ENCODE measurements around the gene PALLD. TPM values are rescaled to one million over a fixed set of nuclear protein-coding genes. Genes with fewer than 3 reads are reported as not detected.

Gene PALLD
- total and polyA plus RNA-seq, 2 experiments from 2014 or later, result 157 to 178 TPM

- H3K4me3 ChIP-seq, result no peak overlapping the region
- H3K4me1 ChIP-seq (ENCODE audit: low read depth), result peaks cover 11% of the 10 kb centered on the region
- no peaks in the 10 kb centered on the region for H3K9me3 ChIP-seq (ENCODE audit: low read depth)
- H3K27me3 ChIP-seq, result no peaks in the 10 kb centered on the region
- H3K27ac ChIP-seq, result peak overlapping the region; percentile 1
- no peaks in the 10 kb centered on the region for H3K36me3 ChIP-seq
- no peak for DNase-seq (ENCODE audit: low read depth in 1 of 2, low spot score in 1 of 2)
- TF ChIP-seq CTCF (IDR thresholded peaks at IDR 0.05; ENCODE audit: low read depth, low read length), result no peak
Measured at GRCh38 chr4:168841672-168842019, 344.8 kb downstream of the PALLD start.

- H3K36me3 ChIP-seq, result no peaks in the 10 kb centered on the region
- H3K4me1 ChIP-seq (ENCODE audit: low read depth), result peaks cover 11% of the 10 kb centered on the region
- DNase-seq (ENCODE audit: low read depth in 1 of 2, low spot score in 1 of 2), result no peak
- H3K27me3 ChIP-seq, result no peaks in the 10 kb centered on the region
- peak overlapping the region; percentile 1 for H3K27ac ChIP-seq
- TF ChIP-seq CTCF (IDR thresholded peaks at IDR 0.05; ENCODE audit: low read depth, low read length), result no peak
- H3K4me3 ChIP-seq, result no peak overlapping the region
- H3K9me3 ChIP-seq (ENCODE audit: low read depth), result no peaks in the 10 kb centered on the region
Measured at GRCh38 chr4:168842186-168842585, 345.3 kb downstream of the PALLD start.

- Histone ChIP-seq H3K36me3 (no peaks in the 10 kb centered on the region), H3K4me1 (ENCODE audit: low read depth) (peaks cover 24% of the 10 kb centered on the region), H3K4me3 (no peak overlapping the region), H3K27me3 (no peaks in the 10 kb centered on the region), H3K27ac (no peak overlapping the region), H3K9me3 (ENCODE audit: low read depth) (no peaks in the 10 kb centered on the region)
- no peak for TF ChIP-seq CTCF (IDR thresholded peaks at IDR 0.05; ENCODE audit: low read depth, low read length)
- no peak for DNase-seq (ENCODE audit: low read depth in 1 of 2, low spot score in 1 of 2)
Measured at GRCh38 chr4:168843635-168844034, 346.8 kb downstream of the PALLD start.

GRCh38 chr4:168844353-168845049 lies 347.6 kb downstream of the PALLD start:
- peaks cover 32% of the 10 kb centered on the region for H3K4me1 ChIP-seq (ENCODE audit: low read depth)
- no peaks in the 10 kb centered on the region for H3K9me3 ChIP-seq (ENCODE audit: low read depth)
- no peak overlapping the region for H3K27ac ChIP-seq
- H3K36me3 ChIP-seq, result no peaks in the 10 kb centered on the region
- no peak for TF ChIP-seq CTCF (IDR thresholded peaks at IDR 0.05; ENCODE audit: low read depth, low read length)
- no peak for DNase-seq (ENCODE audit: low read depth in 1 of 2, low spot score in 1 of 2)
- no peaks in the 10 kb centered on the region for H3K27me3 ChIP-seq
- H3K4me3 ChIP-seq, result no peak overlapping the region

GRCh38 chr4:168845897-168846296 lies 349.0 kb downstream of the PALLD start:
- Histone ChIP-seq H3K36me3 (no peaks in the 10 kb centered on the region), H3K4me3 (no peak overlapping the region), H3K4me1 (ENCODE audit: low read depth) (peaks cover 33% of the 10 kb centered on the region), H3K9me3 (ENCODE audit: low read depth) (no peaks in the 10 kb centered on the region), H3K27ac (no peak overlapping the region), H3K27me3 (no peaks in the 10 kb centered on the region)
- DNase-seq (ENCODE audit: low read depth in 1 of 2, low spot score in 1 of 2), result no peak
- no peak for TF ChIP-seq CTCF (IDR thresholded peaks at IDR 0.05; ENCODE audit: low read depth, low read length)

Measured in cardiac muscle cell (in vitro differentiated cells and primary cell).